PC-9 (cell line): ENCODE measurements around the gene ARHGAP42. TPM values are rescaled to one million over a fixed set of nuclear protein-coding genes. Genes with fewer than 3 reads are reported as not detected.

Experiments
- BruUV-seq: library from RNA; stranded (reverse); fragments of 400-500 nt; replicated peaks from 2 replicates; lab custom pipeline; 2021; lab: Mats Ljungman, UMichigan
- CTCF ChIA-PET: fragments of 300-600 bp; sonication (Branson Sonifier 250); formaldehyde crosslinking; loops from one replicate; lab custom pipeline; 2022; ENCODE audit warnings: antibody characterized with exemption; lab: Charles Lee
- POLR2A ChIA-PET: fragments of 300-600 bp; sonication (Branson Sonifier 250); formaldehyde crosslinking; loops from one replicate; lab custom pipeline; 2022; ENCODE audit warnings: antibody characterized with exemption; ENCODE audit not compliant: unreplicated experiment; lab: Charles Lee
- DNase-seq, 2 experiments: peaks; one replicate each; pipeline versions ENCODE4 v3.0.0 to v3.0.0-alpha.2; 2015 to 2022; ENCODE audit warnings: mixed read lengths in 1 of 2
- H2AFZ ChIP-seq: fragments of 200-600 bp; sonication (generic); 2 replicates; pipeline ENCODE4 v1.8.1; 2017; ENCODE audit warnings: antibody characterized with exemption
- H3F3A ChIP-seq: fragments of 200-600 bp; sonication (generic); 2 replicates; pipeline ENCODE4 v1.8.1; 2017; ENCODE audit warnings: antibody characterized with exemption, mild to moderate bottlenecking, low read depth; ENCODE audit not compliant: insufficient read depth
- H3K27ac ChIP-seq: fragments of 200-600 bp; sonication (generic); 2 replicates; pipeline ENCODE4 v1.6.1; 2016; ENCODE audit warnings: mixed run types
- H3K27me3 ChIP-seq: fragments of 200-600 bp; sonication (generic); 2 replicates; pipeline ENCODE4 v1.6.1; 2016; ENCODE audit warnings: low read depth, mixed run types; ENCODE audit not compliant: insufficient read depth
- H3K36me3 ChIP-seq: fragments of 200-600 bp; sonication (generic); 2 replicates; pipeline ENCODE4 v1.6.1; 2016; ENCODE audit warnings: low read depth, mixed run types
- H3K4me1 ChIP-seq: fragments of 200-600 bp; sonication (generic); replicated peaks from 2 replicates; pipeline ENCODE4 v1.6.1; 2016; ENCODE audit warnings: mixed run types; ENCODE audit not compliant: insufficient read depth
- H3K4me2 ChIP-seq: fragments of 200-600 bp; sonication (generic); 2 replicates; pipeline ENCODE4 v1.6.1; 2017; ENCODE audit warnings: mixed run types
- H3K4me3 ChIP-seq: fragments of 200-600 bp; sonication (generic); 2 replicates; pipeline ENCODE4 v1.6.1; 2016; ENCODE audit warnings: mixed run types
- H3K79me2 ChIP-seq: fragments of 200-600 bp; sonication (generic); 2 replicates; pipeline ENCODE4 v1.6.1; 2017; ENCODE audit warnings: low read depth, mixed run types
- H3K9me2 ChIP-seq: fragments of 200-600 bp; sonication (generic); 2 replicates; pipeline ENCODE4 v1.8.1; 2017; ENCODE audit warnings: mild to moderate bottlenecking; ENCODE audit not compliant: insufficient read depth
- H3K9me3 ChIP-seq: fragments of 200-600 bp; sonication (generic); 2 replicates; pipeline ENCODE4 v1.8.1; 2016; ENCODE audit warnings: low read depth; ENCODE audit not compliant: insufficient read depth
- H4K20me1 ChIP-seq: fragments of 200-600 bp; sonication (generic); 2 replicates; pipeline ENCODE4 v1.8.1; 2017; ENCODE audit not compliant: insufficient read depth
- EZH2 ChIP-seq: fragments of 200-600 bp; sonication (generic); IDR thresholded peaks from 2 replicates; pipeline ENCODE4 v1.8.0; 2017; ENCODE audit warnings: antibody characterized with exemption, low read depth
- intact Hi-C: fragments of 100-400 bp; cut with micrococcal nuclease; formaldehyde crosslinking; loops from one replicate; pipeline ENCODE4 v1.10.0; 2022; ENCODE audit not compliant: unreplicated experiment
- total RNA-seq: library from RNA; stranded (reverse); gene quantifications from 2 replicates; pipeline ENCODE4 v1.2.3, GENCODE V29; 2021
- TF ChIP-seq, protein P1 (sequence below): fragments of 200-600 bp; sonication (generic); conservative IDR thresholded peaks from 2 replicates; pipeline ENCODE4 v1.6.1; 2017; ENCODE audit warnings: mixed run types, antibody characterized with exemption, mild to moderate bottlenecking, moderate library complexity

ARHGAP42 gene
- total RNA-seq, 1 experiment from 2014 or later = 12.8 TPM

DNA sequence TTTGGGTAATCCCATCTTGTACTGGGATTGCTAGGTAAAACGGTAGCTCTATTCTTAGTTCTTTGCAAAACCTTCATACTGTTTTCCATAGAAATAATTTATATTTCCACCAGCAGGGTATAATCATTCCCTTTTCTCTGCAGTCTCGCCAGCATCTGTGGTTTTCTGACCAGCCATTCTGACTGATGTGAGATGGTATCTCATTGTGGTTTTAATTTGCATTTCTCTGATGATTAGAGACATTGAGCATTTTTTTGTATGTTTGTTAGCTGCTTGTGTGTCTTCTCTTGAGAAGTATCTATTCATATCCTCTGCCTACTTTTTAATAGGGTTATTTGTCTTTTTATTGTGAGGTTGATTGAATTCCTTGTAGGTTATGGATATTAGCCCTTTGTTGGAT lies 221.7 kb downstream of the ARHGAP42 start:
- Histone ChIP-seq H3K27me3 (no peaks in the 10 kb centered on the region), H3K9me3 (no peaks in the 10 kb centered on the region), H2AFZ (no peak overlapping the region), H3K36me3 (no peaks in the 10 kb centered on the region), H3F3A (no peaks in the 10 kb centered on the region), H3K27ac (no peak overlapping the region), H3K79me2 (no peaks in the 10 kb centered on the region), H3K4me1 (no peaks in the 10 kb centered on the region), H3K4me2 (no peak overlapping the region), H3K4me3 (no peak overlapping the region), H4K20me1 (no peaks in the 10 kb centered on the region), H3K9me2 (no peaks in the 10 kb centered on the region)
- TF ChIP-seq, protein P1, sequence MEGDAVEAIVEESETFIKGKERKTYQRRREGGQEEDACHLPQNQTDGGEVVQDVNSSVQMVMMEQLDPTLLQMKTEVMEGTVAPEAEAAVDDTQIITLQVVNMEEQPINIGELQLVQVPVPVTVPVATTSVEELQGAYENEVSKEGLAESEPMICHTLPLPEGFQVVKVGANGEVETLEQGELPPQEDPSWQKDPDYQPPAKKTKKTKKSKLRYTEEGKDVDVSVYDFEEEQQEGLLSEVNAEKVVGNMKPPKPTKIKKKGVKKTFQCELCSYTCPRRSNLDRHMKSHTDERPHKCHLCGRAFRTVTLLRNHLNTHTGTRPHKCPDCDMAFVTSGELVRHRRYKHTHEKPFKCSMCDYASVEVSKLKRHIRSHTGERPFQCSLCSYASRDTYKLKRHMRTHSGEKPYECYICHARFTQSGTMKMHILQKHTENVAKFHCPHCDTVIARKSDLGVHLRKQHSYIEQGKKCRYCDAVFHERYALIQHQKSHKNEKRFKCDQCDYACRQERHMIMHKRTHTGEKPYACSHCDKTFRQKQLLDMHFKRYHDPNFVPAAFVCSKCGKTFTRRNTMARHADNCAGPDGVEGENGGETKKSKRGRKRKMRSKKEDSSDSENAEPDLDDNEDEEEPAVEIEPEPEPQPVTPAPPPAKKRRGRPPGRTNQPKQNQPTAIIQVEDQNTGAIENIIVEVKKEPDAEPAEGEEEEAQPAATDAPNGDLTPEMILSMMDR = no peak
- no peak for TF ChIP-seq EZH2
- CTCF ChIA-PET = no interaction called here
- no TSS peak for BruUV-seq
- POLR2A ChIA-PET = no interaction called here
- intact Hi-C loops = no loop called here
- no peak for DNase-seq

DNA sequence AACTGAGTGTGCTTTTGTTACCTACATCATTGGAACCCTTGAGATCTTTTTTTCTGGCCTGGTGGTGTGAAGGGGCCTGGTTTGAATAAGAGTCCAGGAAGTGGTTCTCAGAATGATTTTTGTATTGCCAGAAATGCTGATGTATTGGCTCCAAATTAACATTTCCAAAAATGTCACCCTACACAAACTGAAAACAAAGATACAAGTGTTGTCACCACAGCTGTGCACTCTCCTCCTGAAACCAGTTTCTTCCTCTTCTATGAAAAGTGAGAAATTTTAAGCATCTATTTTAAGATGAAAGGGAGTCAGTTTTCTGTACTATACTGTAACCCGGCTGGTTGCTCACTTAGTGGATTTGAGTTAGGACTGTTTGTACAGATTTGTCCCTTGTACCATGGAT lies 223.7 kb downstream of the ARHGAP42 start:
- Histone ChIP-seq H3K9me3 (no peaks in the 10 kb centered on the region), H3K4me2 (no peak overlapping the region), H3K36me3 (no peaks in the 10 kb centered on the region), H2AFZ (no peak overlapping the region), H3K9me2 (no peaks in the 10 kb centered on the region), H3F3A (no peaks in the 10 kb centered on the region), H3K27ac (no peak overlapping the region), H3K79me2 (no peaks in the 10 kb centered on the region), H3K27me3 (no peaks in the 10 kb centered on the region), H3K4me3 (no peak overlapping the region), H4K20me1 (no peaks in the 10 kb centered on the region), H3K4me1 (no peaks in the 10 kb centered on the region)
- CTCF ChIA-PET = no interaction called here
- DNase-seq = no peak
- POLR2A ChIA-PET = no interaction called here
- BruUV-seq = no TSS peak
- intact Hi-C loops = no loop called here
- TF ChIP-seq EZH2 = no peak
- TF ChIP-seq, protein P1 = no peak

DNA sequence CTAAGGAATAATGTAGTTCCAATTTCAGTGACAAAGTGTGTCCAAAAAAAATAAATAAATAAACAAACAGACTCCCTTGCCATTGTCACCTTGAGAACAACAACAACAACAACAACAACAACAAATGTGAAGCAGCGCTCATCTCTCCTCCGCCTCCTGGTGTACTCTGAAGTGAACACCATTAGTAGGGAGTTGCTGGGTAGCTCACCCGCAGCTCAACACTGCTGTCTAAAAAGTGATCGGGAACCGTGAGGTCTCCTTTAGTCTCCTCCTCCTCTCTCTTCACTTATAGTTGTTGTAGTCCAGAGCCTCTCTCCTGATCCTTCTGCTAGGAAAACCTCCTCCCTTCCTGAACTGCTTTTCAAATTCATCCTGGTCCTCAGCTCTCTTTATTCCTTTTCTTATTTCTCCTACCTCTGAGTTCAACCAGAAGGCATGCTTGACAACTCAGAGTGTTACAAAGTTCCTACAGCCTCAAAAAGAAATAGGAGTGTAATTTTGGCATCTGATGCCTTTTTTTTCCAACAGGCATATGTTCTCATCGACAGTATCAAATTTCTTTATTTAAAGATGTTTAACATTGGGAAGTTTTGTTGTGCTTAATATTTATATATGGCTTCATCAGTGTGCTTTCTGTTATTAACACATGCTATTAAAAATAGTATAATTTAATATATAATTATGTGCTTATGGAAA lies 227.5 kb downstream of the ARHGAP42 start:
- ChIA-PET POLR2A (interaction anchor here (0.6 kb wide), 1 partner anchor 342 kb away, joined by 3 read pairs; no protein-coding TSS in a partner anchor), CTCF (no interaction called here)
- Histone ChIP-seq H3K9me2 (no peaks in the 10 kb centered on the region), H4K20me1 (no peaks in the 10 kb centered on the region), H3K36me3 (no peaks in the 10 kb centered on the region), H3K9me3 (no peaks in the 10 kb centered on the region), H3F3A (no peaks in the 10 kb centered on the region), H3K27me3 (no peaks in the 10 kb centered on the region), H3K79me2 (no peaks in the 10 kb centered on the region), H3K4me2 (no peak overlapping the region), H3K27ac (no peak overlapping the region), H3K4me1 (no peaks in the 10 kb centered on the region), H3K4me3 (no peak overlapping the region), H2AFZ (no peak overlapping the region)
- DNase-seq = peak in 1 of 2 experiments; percentile 28
- intact Hi-C loops = no loop called here
- TF ChIP-seq, protein P1 = no peak
- no peak for TF ChIP-seq EZH2
- BruUV-seq = no TSS peak
